HepG2 (cell line): ENCODE data around the gene BICDL1. TPM values are rescaled to one million over a fixed set of nuclear protein-coding genes. Genes with fewer than 3 reads are reported as not detected.

Experiments
- CBX5 ChIP-seq: sonication (generic); formaldehyde crosslinking; IDR thresholded peaks from 2 replicates; pipeline ENCODE4 v1.4.0; 2020; ENCODE audit warnings: missing genetic modification reagents, borderline replicate concordance
- FOXA1 ChIP-seq, 2 experiments: fragments of 450-650 bp in 1 of 2; sonication (generic) in 1 of 2; formaldehyde crosslinking in 1 of 2; IDR thresholded peaks; 2 replicates each; pipeline versions ENCODE4 v1.4.0 to v1.6.1; 2016 to 2020; ENCODE audit warnings: missing genetic modification reagents in 1 of 2
- FOXC1 ChIP-seq: sonication (generic); formaldehyde crosslinking; IDR thresholded peaks from 2 replicates; pipeline ENCODE4 v1.8.0; 2022; ENCODE audit warnings: mild to moderate bottlenecking, missing genetic modification reagents, borderline replicate concordance
- FOXJ3 ChIP-seq: sonication (generic); formaldehyde crosslinking; IDR thresholded peaks from 2 replicates; pipeline ENCODE4 v1.4.0; 2020; ENCODE audit warnings: missing genetic modification reagents, mild to moderate bottlenecking, borderline replicate concordance
- POLR2G ChIP-seq: fragments of 200-400 bp; formaldehyde crosslinking; IDR thresholded peaks from 2 replicates; pipeline ENCODE4 v1.6.1; 2018; ENCODE audit warnings: mild to moderate bottlenecking, low read depth, low read length, moderate library complexity
- SMAD1 ChIP-seq: sonication (generic); formaldehyde crosslinking; IDR thresholded peaks from 2 replicates; pipeline ENCODE4 v1.4.0; 2020; ENCODE audit warnings: missing genetic modification reagents, low read depth, mild to moderate bottlenecking, borderline replicate concordance
- SNRNP70 ChIP-seq: fragments of 200-400 bp; formaldehyde crosslinking; IDR thresholded peaks from 2 replicates; pipeline ENCODE4 v1.6.1; 2017; ENCODE audit warnings: mild to moderate bottlenecking, low read depth, low read length, moderate library complexity
- SRSF1 ChIP-seq: fragments of 200-400 bp; formaldehyde crosslinking; optimal IDR thresholded peaks from 2 replicates; pipeline ENCODE3; 2017; ENCODE audit warnings: mild to moderate bottlenecking, low read depth, low read length, moderate library complexity
- TAF15 ChIP-seq: fragments of 200-400 bp; formaldehyde crosslinking; IDR thresholded peaks from one replicate; pipeline ENCODE4 v1.6.1; 2018; ENCODE audit warnings: mild to moderate bottlenecking, low read depth, low read length; ENCODE audit not compliant: poor library complexity, severe bottlenecking
- ZKSCAN8 ChIP-seq: IDR thresholded peaks from 2 replicates; pipeline ENCODE4 v1.6.1; 2016; ENCODE audit warnings: borderline replicate concordance, missing genetic modification reagents, missing compliant biosample characterization
- ZNF264 ChIP-seq: sonication (generic); formaldehyde crosslinking; IDR thresholded peaks from 2 replicates; pipeline ENCODE4 v1.4.0; 2020; ENCODE audit warnings: missing genetic modification reagents
- ZNF282 ChIP-seq: fragments of 450-650 bp; IDR thresholded peaks from 2 replicates; pipeline ENCODE4 v1.6.1; 2018; ENCODE audit not compliant: partially characterized antibody
- ZNF446 ChIP-seq: sonication (generic); formaldehyde crosslinking; IDR thresholded peaks from 2 replicates; pipeline ENCODE4 v1.5.0; 2020; ENCODE audit warnings: mild to moderate bottlenecking, missing genetic modification reagents
- ZNF614 ChIP-seq: IDR thresholded peaks from 2 replicates; pipeline ENCODE4 v1.6.1; 2018; ENCODE audit warnings: missing biosample characterization, missing genetic modification reagents, inconsistent platforms, borderline replicate concordance
- ZNF737 ChIP-seq: sonication (generic); formaldehyde crosslinking; IDR thresholded peaks from 2 replicates; pipeline ENCODE4 v1.5.0; 2020; ENCODE audit warnings: missing genetic modification reagents, mild to moderate bottlenecking, borderline replicate concordance
- polyA plus RNA-seq, 8 experiments: library from polyadenylated mRNA; depleted of rRNA in 3 of 8; stranded (reverse) in 7 of 8; unstranded in 1 of 8; fragments of >200 nt; fragmentation: Illumina TruSeq in 4 of 8; extraction: Trizol in 4 of 8; gene quantifications; 2 replicates each; pipeline versions ENCODE4 v1.2.1 to v1.2.3, GENCODE V29; 2011 to 2016; ENCODE audit warnings: low read depth in 4 of 8, missing spikeins in 1 of 8, mixed read lengths in 1 of 8; ENCODE audit not compliant: insufficient read depth in 1 of 8
- total RNA-seq, 5 experiments: library from RNA; depleted of rRNA; stranded (reverse); fragments of >200 nt; fragmentation: Illumina TruSeq; extraction: Trizol; gene quantifications; 2 replicates each; pipeline ENCODE4 v1.2.3, GENCODE V29; 2016; ENCODE audit warnings: low read depth in 1 of 5
- TF ChIP-seq, protein P1 (sequence below): sonication (generic); formaldehyde crosslinking; IDR thresholded peaks from 2 replicates; pipeline ENCODE4 v1.9.0; 2021; ENCODE audit warnings: missing genetic modification reagents, mild to moderate bottlenecking, borderline replicate concordance
- TF ChIP-seq, protein P2 (sequence below): sonication (generic); formaldehyde crosslinking; IDR thresholded peaks from 2 replicates; pipeline ENCODE4 v1.4.0; 2020; ENCODE audit warnings: missing genetic modification reagents
- TF ChIP-seq, protein P3 (sequence below): sonication (generic); formaldehyde crosslinking; IDR thresholded peaks from 2 replicates; pipeline ENCODE4 v1.5.1; 2020; ENCODE audit warnings: mild to moderate bottlenecking, missing genetic modification reagents, moderate library complexity
- TF ChIP-seq, protein P4 (sequence below): sonication (generic); formaldehyde crosslinking; conservative IDR thresholded peaks from 2 replicates; pipeline ENCODE4 v1.8.0; 2022; ENCODE audit warnings: missing genetic modification reagents

BICDL1 gene
- total and polyA plus RNA-seq, 2 of the 13 experiments (the other 11 are each of a cell fraction or from before 2014, with no cell fraction given): 3.6 to 9.7 TPM

DNA sequence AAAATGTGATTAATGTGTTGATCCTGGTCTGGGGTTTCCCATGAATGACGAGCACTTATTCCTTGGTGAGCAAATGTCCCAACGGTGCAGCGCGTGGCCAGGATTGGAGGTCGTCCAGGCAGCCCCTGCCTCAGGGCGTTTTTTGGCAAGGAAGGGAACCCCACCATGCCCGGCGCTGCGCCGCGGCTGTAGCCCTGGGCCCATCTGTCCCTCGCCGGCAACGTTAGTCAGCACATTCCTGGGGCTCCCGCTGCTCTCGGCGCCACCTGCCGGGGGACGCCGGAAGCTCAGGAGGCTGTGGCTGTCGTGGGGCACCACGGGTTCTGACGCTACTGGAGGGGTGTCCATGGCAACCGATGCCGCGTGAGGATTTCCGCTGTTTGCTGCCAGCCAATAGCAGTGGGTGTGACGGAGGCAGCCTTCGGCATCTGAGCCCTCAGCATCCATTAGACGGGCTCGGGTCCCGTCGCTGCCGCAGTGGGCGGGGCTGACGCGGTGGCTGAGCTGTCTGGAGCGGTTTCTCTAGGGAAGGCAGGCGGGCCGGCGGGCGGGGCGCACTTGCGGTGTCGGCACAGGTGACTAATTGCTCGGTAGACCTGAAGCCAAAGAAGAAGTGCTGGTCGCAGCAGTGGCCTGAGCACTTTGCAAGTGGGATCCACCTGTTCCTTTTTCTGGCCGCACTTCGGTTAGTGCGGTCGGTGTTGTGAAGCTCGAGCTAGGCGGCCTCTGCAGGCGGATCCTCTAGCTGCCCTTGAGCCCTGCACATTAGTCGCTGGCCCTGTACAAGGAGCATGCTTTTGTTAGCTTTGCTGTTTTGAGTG, 98.0 kb downstream of the BICDL1 start (continued):
- TF ChIP-seq, protein P1, sequence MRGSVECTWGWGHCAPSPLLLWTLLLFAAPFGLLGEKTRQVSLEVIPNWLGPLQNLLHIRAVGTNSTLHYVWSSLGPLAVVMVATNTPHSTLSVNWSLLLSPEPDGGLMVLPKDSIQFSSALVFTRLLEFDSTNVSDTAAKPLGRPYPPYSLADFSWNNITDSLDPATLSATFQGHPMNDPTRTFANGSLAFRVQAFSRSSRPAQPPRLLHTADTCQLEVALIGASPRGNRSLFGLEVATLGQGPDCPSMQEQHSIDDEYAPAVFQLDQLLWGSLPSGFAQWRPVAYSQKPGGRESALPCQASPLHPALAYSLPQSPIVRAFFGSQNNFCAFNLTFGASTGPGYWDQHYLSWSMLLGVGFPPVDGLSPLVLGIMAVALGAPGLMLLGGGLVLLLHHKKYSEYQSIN: no peak
- peak; percentile 90; the same call in 1 of the 2 replicates for TF ChIP-seq ZKSCAN8 (CRISPR knock-in tag)
- TF ChIP-seq SNRNP70: no peak
- TF ChIP-seq ZNF264 (CRISPR knock-in tag): no peak
- TF ChIP-seq ZNF614 (CRISPR knock-in tag): peak; percentile 68; the same call in 1 of the 2 replicates
- peak; percentile 87; the same call in 1 of the 2 replicates for TF ChIP-seq SMAD1 (CRISPR knock-in tag)
- TF ChIP-seq POLR2G: peak; percentile 65; the same call in 1 of the 2 replicates
- TF ChIP-seq FOXC1 (CRISPR knock-in tag): peak; percentile 45; the same call in 1 of the 2 replicates
- peak; percentile 94; the same call in 1 of the 2 replicates for TF ChIP-seq CBX5 (CRISPR knock-in tag)
- TF ChIP-seq SRSF1: peak; percentile 71
- TF ChIP-seq, protein P2, sequence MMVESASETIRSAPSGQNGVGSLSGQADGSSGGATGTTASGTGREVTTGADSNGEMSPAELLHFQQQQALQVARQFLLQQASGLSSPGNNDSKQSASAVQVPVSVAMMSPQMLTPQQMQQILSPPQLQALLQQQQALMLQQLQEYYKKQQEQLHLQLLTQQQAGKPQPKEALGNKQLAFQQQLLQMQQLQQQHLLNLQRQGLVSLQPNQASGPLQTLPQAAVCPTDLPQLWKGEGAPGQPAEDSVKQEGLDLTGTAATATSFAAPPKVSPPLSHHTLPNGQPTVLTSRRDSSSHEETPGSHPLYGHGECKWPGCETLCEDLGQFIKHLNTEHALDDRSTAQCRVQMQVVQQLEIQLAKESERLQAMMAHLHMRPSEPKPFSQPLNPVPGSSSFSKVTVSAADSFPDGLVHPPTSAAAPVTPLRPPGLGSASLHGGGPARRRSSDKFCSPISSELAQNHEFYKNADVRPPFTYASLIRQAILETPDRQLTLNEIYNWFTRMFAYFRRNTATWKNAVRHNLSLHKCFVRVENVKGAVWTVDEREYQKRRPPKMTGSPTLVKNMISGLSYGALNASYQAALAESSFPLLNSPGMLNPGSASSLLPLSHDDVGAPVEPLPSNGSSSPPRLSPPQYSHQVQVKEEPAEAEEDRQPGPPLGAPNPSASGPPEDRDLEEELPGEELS (CRISPR knock-in tag): peak; percentile 54
- TF ChIP-seq, protein P3, sequence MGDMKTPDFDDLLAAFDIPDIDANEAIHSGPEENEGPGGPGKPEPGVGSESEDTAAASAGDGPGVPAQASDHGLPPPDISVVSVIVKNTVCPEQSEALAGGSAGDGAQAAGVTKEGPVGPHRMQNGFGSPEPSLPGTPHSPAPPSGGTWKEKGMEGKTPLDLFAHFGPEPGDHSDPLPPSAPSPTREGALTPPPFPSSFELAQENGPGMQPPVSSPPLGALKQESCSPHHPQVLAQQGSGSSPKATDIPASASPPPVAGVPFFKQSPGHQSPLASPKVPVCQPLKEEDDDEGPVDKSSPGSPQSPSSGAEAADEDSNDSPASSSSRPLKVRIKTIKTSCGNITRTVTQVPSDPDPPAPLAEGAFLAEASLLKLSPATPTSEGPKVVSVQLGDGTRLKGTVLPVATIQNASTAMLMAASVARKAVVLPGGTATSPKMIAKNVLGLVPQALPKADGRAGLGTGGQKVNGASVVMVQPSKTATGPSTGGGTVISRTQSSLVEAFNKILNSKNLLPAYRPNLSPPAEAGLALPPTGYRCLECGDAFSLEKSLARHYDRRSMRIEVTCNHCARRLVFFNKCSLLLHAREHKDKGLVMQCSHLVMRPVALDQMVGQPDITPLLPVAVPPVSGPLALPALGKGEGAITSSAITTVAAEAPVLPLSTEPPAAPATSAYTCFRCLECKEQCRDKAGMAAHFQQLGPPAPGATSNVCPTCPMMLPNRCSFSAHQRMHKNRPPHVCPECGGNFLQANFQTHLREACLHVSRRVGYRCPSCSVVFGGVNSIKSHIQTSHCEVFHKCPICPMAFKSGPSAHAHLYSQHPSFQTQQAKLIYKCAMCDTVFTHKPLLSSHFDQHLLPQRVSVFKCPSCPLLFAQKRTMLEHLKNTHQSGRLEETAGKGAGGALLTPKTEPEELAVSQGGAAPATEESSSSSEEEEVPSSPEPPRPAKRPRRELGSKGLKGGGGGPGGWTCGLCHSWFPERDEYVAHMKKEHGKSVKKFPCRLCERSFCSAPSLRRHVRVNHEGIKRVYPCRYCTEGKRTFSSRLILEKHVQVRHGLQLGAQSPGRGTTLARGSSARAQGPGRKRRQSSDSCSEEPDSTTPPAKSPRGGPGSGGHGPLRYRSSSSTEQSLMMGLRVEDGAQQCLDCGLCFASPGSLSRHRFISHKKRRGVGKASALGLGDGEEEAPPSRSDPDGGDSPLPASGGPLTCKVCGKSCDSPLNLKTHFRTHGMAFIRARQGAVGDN (CRISPR knock-in tag): peak; percentile 92
- no peak for TF ChIP-seq FOXJ3 (CRISPR knock-in tag)
- TF ChIP-seq FOXA1 (IDR thresholded peaks at IDR 0.05): no peak
- peak; percentile 54; the same call in 1 of the 2 replicates for TF ChIP-seq FOXA1 (CRISPR knock-in tag; IDR thresholded peaks at IDR 0.05)
- peak; percentile 91 for TF ChIP-seq TAF15
- TF ChIP-seq, protein P4, sequence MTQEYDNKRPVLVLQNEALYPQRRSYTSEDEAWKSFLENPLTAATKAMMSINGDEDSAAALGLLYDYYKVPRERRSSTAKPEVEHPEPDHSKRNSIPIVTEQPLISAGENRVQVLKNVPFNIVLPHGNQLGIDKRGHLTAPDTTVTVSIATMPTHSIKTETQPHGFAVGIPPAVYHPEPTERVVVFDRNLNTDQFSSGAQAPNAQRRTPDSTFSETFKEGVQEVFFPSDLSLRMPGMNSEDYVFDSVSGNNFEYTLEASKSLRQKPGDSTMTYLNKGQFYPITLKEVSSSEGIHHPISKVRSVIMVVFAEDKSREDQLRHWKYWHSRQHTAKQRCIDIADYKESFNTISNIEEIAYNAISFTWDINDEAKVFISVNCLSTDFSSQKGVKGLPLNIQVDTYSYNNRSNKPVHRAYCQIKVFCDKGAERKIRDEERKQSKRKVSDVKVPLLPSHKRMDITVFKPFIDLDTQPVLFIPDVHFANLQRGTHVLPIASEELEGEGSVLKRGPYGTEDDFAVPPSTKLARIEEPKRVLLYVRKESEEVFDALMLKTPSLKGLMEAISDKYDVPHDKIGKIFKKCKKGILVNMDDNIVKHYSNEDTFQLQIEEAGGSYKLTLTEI (CRISPR knock-in tag): no peak
- TF ChIP-seq ZNF737: no peak
- TF ChIP-seq ZNF282: no peak
- TF ChIP-seq ZNF446: no peak
